GM10266 (cell line): Measurements from ENCODE around the gene TEX11.
"Not testable (repeated sequence)": the region's sequence is repeated elsewhere in the genome, so short reads cannot be mapped to it uniquely, and the experiment has no call there.

Experiments
- DNase-seq: peaks from one replicate; pipeline ENCODE4 v3.0.0; 2012; ENCODE audit errors: extremely low spot score
- TF ChIP-seq, protein P1 (sequence below): IDR thresholded peaks from 2 replicates; pipeline ENCODE4 v1.5.1; 2012; ENCODE audit warnings: mild to moderate bottlenecking, low read depth; ENCODE audit not compliant: control insufficient read depth, insufficient read depth; ENCODE audit errors: missing control alignments

Gene TEX11

DNA sequence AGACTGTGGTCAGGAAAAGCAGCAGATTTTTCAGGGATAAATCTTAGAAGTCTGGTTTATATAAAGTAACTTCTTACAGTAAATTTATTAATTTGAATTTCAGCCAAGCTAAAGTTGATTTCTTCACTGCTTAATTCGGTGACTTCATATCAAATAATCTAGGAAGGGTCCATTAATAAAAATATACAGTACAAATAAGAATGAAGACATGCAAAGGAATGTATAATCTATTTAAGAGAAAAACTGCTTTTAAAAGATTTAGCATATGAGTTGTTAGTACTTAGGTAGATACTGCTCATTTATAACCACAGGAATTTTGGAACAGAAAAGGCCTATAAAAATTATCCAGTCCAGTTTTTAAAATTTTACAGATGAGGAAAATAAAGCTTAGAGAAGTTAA is 286.8 kb downstream of the TEX11 start:
- TF ChIP-seq, protein P1, sequence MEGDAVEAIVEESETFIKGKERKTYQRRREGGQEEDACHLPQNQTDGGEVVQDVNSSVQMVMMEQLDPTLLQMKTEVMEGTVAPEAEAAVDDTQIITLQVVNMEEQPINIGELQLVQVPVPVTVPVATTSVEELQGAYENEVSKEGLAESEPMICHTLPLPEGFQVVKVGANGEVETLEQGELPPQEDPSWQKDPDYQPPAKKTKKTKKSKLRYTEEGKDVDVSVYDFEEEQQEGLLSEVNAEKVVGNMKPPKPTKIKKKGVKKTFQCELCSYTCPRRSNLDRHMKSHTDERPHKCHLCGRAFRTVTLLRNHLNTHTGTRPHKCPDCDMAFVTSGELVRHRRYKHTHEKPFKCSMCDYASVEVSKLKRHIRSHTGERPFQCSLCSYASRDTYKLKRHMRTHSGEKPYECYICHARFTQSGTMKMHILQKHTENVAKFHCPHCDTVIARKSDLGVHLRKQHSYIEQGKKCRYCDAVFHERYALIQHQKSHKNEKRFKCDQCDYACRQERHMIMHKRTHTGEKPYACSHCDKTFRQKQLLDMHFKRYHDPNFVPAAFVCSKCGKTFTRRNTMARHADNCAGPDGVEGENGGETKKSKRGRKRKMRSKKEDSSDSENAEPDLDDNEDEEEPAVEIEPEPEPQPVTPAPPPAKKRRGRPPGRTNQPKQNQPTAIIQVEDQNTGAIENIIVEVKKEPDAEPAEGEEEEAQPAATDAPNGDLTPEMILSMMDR = no peak
- DNase-seq = no peak

DNA sequence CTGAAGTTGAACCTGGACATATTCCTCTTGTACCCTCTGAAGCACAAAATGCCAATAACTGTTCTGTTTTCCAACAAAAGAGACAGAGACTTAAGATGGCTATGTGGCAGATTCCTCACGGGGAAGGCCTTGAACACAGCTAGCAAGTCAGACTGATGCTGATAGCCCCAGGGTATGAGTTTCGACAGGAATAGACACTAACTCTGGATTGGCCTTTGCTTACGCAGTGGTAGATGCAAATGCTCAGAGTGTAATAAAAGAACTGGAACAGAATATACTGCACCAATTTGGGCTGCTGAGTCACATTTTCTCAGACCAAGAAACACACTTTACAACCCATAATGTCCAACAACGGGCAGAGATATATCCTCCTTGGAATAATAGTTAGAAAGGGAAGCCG is 290.0 kb downstream of the TEX11 start:
- DNase-seq = no peak

DNA sequence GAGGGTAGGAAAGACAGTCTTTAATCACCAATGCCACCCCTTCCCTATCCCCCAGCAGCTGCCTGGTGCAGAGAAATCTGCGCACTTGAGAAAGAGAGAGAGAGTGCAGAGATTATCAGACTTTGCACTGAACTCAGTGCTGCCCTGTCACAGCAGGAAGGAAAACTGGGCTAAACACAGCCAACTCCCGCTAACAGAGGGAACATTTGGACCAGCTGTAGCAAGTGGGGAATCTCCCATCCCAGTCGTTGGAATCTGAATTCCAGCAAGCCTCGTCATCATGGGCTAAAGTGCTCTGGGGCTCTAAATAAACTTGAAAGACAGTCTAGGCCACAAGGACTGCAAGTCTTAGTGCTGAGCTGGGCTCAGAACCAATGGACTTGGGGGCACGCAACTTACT is 295.2 kb downstream of the TEX11 start:
- TF ChIP-seq, protein P1 = no peak
- no peak for DNase-seq

More for the DNA sequence above, 290.0 kb downstream of the TEX11 start:
- TF ChIP-seq, protein P1 = no peak

DNA sequence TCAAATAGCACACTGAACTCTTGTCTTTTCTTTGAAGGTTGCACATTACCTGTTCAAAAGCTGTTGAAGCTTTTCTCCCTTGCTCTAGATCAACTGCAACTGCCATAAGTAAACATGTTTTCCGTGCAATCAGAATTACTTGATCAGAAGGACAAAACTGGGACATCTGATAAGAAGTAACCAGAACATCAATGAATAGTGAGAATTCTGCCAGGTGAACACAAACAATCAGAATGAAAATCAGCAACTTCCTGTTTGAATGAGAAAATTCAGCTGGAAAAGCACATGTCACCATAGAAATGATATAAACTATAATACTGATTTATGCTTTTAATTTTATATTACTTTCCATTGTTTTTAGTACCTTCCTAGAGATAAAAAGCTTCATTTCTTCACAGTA is 303.2 kb downstream of the TEX11 start:
- TF ChIP-seq, protein P1 = no peak
- no peak for DNase-seq

DNA sequence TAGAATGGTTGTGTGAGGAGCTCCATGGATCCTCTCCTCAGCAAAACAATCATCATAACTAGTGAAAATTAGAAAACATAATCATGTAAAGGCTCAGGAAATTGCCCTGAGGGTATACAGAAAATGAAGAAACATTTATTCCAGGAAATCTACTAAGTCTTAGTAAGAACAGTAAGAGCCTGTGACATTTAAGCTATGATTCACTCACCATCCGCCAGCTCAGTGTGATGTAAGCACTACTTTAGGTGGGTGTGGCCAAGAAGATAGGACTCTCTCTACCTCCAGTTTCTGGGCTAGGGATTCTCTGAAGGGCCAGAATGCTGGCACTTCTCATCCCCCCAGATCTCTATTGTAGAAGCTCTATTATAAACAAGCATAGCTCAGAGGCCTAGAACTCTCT is 316.4 kb downstream of the TEX11 start:
- TF ChIP-seq, protein P1 = no peak
- DNase-seq = no peak

DNA sequence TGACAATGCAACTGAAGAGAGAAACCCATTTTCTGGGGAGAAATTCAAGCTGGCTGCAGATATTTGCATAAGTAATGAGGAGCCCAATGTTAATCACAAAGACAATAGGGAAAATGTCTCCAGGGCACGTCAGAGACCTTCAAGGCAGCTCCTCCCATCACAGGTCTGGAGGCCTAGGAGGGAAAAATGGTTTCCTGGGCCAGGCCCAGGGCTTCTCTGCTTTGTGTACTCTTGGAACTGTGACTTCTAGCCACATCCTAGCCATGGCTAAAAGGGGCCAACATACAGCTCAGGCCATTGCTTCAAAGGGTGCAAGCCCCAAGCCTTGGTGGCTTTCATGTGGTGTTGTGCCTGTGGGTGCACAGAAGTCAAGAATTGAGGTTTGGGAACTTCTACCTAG is 321.4 kb downstream of the TEX11 start:
- DNase-seq = not testable (repeated sequence)

DNA sequence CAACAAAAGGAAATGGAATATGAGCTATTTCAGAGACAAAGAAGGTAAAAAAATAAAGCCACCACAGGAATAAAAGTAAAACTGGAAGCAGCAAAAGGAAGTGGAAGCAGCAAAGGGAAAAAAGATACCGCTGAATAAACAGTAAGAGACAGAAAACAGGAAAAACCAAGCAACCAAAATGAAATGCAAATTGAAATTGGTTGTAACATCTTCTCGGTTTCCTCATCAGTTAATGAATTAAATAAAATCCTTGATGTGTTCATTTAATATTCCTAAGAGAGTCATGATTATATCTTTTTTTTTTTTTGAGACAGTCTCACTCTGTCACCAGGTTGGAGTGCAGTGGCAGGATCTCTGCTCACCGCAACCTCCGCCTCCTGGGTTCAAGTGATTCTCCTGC is 331.1 kb downstream of the TEX11 start:
- DNase-seq = no peak
- TF ChIP-seq, protein P1 = no peak

DNA sequence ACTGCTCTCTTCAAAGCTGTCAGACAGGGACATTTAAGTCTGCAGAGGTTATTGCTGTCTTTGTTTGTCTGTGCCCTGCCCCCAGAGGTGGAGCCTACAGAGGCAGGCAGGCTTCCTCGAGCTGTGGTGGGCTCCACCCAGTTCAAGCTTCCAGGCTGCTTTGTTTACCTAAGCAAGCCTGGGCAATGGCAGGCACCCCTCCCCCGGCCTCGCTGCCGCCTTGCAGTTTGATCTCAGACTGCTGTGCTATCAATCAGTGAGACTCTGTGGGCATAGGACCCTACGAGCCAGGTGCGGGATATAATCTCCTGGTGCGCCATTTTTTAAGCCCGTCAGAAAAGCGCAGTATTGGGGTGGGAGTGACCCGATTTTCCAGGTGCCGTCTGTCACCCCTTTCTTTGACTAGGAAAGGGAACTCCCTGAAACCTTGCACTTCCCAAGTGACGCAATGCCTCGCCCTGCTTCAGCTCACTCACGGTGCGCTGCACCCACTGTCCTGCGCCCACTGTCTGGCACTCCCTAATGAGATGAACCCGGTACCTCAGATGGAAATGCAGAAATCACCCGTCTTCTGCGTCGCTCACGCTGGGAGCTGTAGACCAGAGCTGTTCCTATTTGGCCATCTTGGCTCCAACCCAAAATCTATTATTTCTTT is 338.5 kb downstream of the TEX11 start:
- DNase-seq = not testable (repeated sequence)
